Mesenchymal stem cell (in vitro differentiated cells and primary cell): Measurements from ENCODE around the gene TMEM231.
"Not testable (repeated sequence)": the region's sequence is repeated elsewhere in the genome, so short reads cannot be mapped to it uniquely, and the experiment has no call there.

Source experiments
- DNase-seq: peaks from one replicate; pipeline ENCODE4 v3.0.0-alpha.2; 2013
- H2AFZ ChIP-seq: one replicate; pipeline ENCODE4 v1.6.1; 2013; ENCODE audit warnings: low read depth, mild to moderate bottlenecking, control low read depth, inconsistent platforms, low read length, moderate library complexity
- H2AK5ac ChIP-seq: 2 replicates; pipeline ENCODE4 v1.6.1; 2013; ENCODE audit warnings: low read length, moderate library complexity, mild to moderate bottlenecking, inconsistent platforms; ENCODE audit not compliant: severe bottlenecking
- H2BK120ac ChIP-seq: one replicate; pipeline ENCODE4 v1.6.1; 2013; ENCODE audit warnings: low read depth, mild to moderate bottlenecking, inconsistent platforms, low read length, moderate library complexity
- H2BK12ac ChIP-seq, 2 experiments: one replicate each; pipeline ENCODE4 v1.6.1; 2013; ENCODE audit warnings: inconsistent platforms in 2 of 2, low read length in 2 of 2, mild to moderate bottlenecking in 2 of 2, moderate library complexity in 2 of 2, control low read depth in 1 of 2
- H2BK15ac ChIP-seq: one replicate; pipeline ENCODE4 v1.6.1; 2013; ENCODE audit warnings: mild to moderate bottlenecking, low read depth, inconsistent platforms; ENCODE audit not compliant: poor library complexity, severe bottlenecking
- H2BK5ac ChIP-seq: 2 replicates; pipeline ENCODE4 v1.6.1; 2013; ENCODE audit warnings: low read depth, mild to moderate bottlenecking, low read length, control low read depth, inconsistent platforms; ENCODE audit not compliant: poor library complexity, severe bottlenecking
- H3K14ac ChIP-seq, 2 experiments: one replicate each; pipeline ENCODE4 v1.6.1; 2013; ENCODE audit warnings: inconsistent platforms in 2 of 2, low read length in 2 of 2, control low read depth in 1 of 2, mild to moderate bottlenecking in 1 of 2, moderate library complexity in 1 of 2
- H3K18ac ChIP-seq, 2 experiments: one replicate each; pipeline ENCODE4 v1.6.1; 2013; ENCODE audit warnings: inconsistent platforms in 2 of 2, low read length in 2 of 2, control low read depth in 1 of 2, low read depth in 1 of 2, mild to moderate bottlenecking in 1 of 2
- H3K23ac ChIP-seq, 2 experiments: one replicate each; pipeline ENCODE4 v1.6.1; 2013; ENCODE audit warnings: inconsistent platforms in 2 of 2, low read length in 2 of 2, mild to moderate bottlenecking in 2 of 2, moderate library complexity in 2 of 2, control low read depth in 1 of 2
- H3K27ac ChIP-seq: 2 replicates; pipeline ENCODE4 v1.5.1; 2013; ENCODE audit warnings: mild to moderate bottlenecking, moderate library complexity, low read length, control low read depth, inconsistent platforms; ENCODE audit not compliant: poor library complexity, severe bottlenecking
- H3K27me3 ChIP-seq, 2 experiments: 2 replicates each; pipeline versions ENCODE4 v1.6.1 to v1.7.0; 2013; ENCODE audit warnings: low read length in 2 of 2, mild to moderate bottlenecking in 2 of 2, moderate library complexity in 2 of 2, control low read depth in 1 of 2, inconsistent platforms in 1 of 2; ENCODE audit not compliant: control insufficient read depth in 1 of 2, insufficient read depth in 1 of 2
- H3K36me3 ChIP-seq, 2 experiments: 2 replicates each; pipeline versions ENCODE4 v1.6.1 to v1.7.0; 2013; ENCODE audit warnings: low read length in 2 of 2, control low read depth in 1 of 2, inconsistent platforms in 1 of 2, low read depth in 1 of 2, mild to moderate bottlenecking in 1 of 2; ENCODE audit not compliant: insufficient read depth in 2 of 2, control insufficient read depth in 1 of 2
- H3K4ac ChIP-seq, 2 experiments: one replicate each; pipeline ENCODE4 v1.6.1; 2013; ENCODE audit warnings: inconsistent platforms in 2 of 2, low read length in 2 of 2, mild to moderate bottlenecking in 2 of 2, moderate library complexity in 2 of 2, control low read depth in 1 of 2, low read depth in 1 of 2
- H3K4me1 ChIP-seq: 2 replicates; pipeline ENCODE4 v1.6.1; 2013; ENCODE audit warnings: low read depth, low read length, control low read depth; ENCODE audit not compliant: control insufficient read depth, insufficient read depth
- H3K4me2 ChIP-seq: 2 replicates; pipeline ENCODE4 v1.6.1; 2013; ENCODE audit warnings: low read length, mild to moderate bottlenecking, inconsistent platforms; ENCODE audit not compliant: poor library complexity, severe bottlenecking
- H3K4me3 ChIP-seq, 2 experiments: 2 replicates each; pipeline versions ENCODE4 v1.5.1 to v1.7.0; 2013; ENCODE audit warnings: low read length in 2 of 2, mild to moderate bottlenecking in 2 of 2, control low read depth in 1 of 2, low read depth in 1 of 2; ENCODE audit not compliant: insufficient read depth in 1 of 2
- H3K79me1 ChIP-seq: replicated peaks from 2 replicates; pipeline ENCODE4 v1.6.1; 2013; ENCODE audit warnings: mild to moderate bottlenecking, control low read depth, low read length, inconsistent platforms; ENCODE audit not compliant: poor library complexity, severe bottlenecking
- H3K9ac ChIP-seq: 2 replicates; pipeline ENCODE4 v1.7.0; 2013; ENCODE audit warnings: mild to moderate bottlenecking, low read length, moderate library complexity
- H3K9me3 ChIP-seq: 2 replicates; pipeline ENCODE4 v1.7.0; 2013; ENCODE audit warnings: mild to moderate bottlenecking, low read length; ENCODE audit not compliant: control insufficient read depth
- H4K8ac ChIP-seq: one replicate; pipeline ENCODE4 v1.6.1; 2013; ENCODE audit warnings: inconsistent platforms, mild to moderate bottlenecking, low read length, moderate library complexity
- H4K91ac ChIP-seq: one replicate; pipeline ENCODE4 v1.6.1; 2013; ENCODE audit warnings: mild to moderate bottlenecking, low read length, inconsistent platforms
- WGBS: methylation state at CpG from one replicate; pipeline ENCODE4 v1.1.7; 2013; ENCODE audit warnings: mixed read lengths; 5-methylcytosine and 5-hydroxymethylcytosine counted together

Gene TMEM231

GRCh38 chr16:75502916-75503605, 53.0 kb downstream of the TMEM231 start:
- Histone ChIP-seq H3K36me3 (no peaks in the 10 kb centered on the region), H3K23ac (no peak overlapping the region), H4K91ac (no peak overlapping the region), H3K14ac (no peak overlapping the region), H2AK5ac (no peak overlapping the region), H3K4me1 (no peaks in the 10 kb centered on the region), H2AFZ (no peak overlapping the region), H4K8ac (no peak overlapping the region), H3K4ac (no peak overlapping the region), H3K27ac (no peak overlapping the region), H2BK15ac (no peak overlapping the region), H3K4me3 (no peak overlapping the region), H3K79me1 (no peaks in the 10 kb centered on the region), H2BK12ac (no peak overlapping the region), H3K27me3 (peaks cover 0 to 8% of the 10 kb centered on the region in 2 experiments), H3K18ac (no peak overlapping the region), H2BK5ac (no peak overlapping the region), H3K9ac (no peak overlapping the region), H3K4me2 (no peak overlapping the region), H2BK120ac (no peak overlapping the region), H3K9me3 (no peaks in the 10 kb centered on the region)
- WGBS = 94% methylated on average over 3 of the region's 4 CpGs
- no peak for DNase-seq

- not testable (repeated sequence) for H3K9me3 ChIP-seq, H3K18ac ChIP-seq, H3K27ac ChIP-seq
Observed at GRCh38 chr16:75501820-75502219, 54.2 kb downstream of the TMEM231 start.

GRCh38 chr16:75501359-75501758, 54.7 kb downstream of the TMEM231 start:
- Histone ChIP-seq H2BK12ac (no peak overlapping the region), H3K18ac (no peak overlapping the region), H4K91ac (no peak overlapping the region), H3K4me1 (no peaks in the 10 kb centered on the region), H3K9ac (peak overlapping the region; percentile 50), H3K79me1 (no peaks in the 10 kb centered on the region), H2AK5ac (no peak overlapping the region), H3K4me3 (no peak overlapping the region), H2BK15ac (no peak overlapping the region), H2AFZ (no peak overlapping the region), H3K36me3 (no peaks in the 10 kb centered on the region), H4K8ac (no peak overlapping the region), H3K4me2 (no peak overlapping the region), H2BK5ac (no peak overlapping the region), H3K9me3 (no peaks in the 10 kb centered on the region), H2BK120ac (no peak overlapping the region), H3K4ac (no peak overlapping the region), H3K14ac (no peak overlapping the region), H3K23ac (no peak overlapping the region), H3K27me3 (peaks cover 0 to 10% of the 10 kb centered on the region in 2 experiments), H3K27ac (no peak overlapping the region)
- no peak for DNase-seq
- 73% methylated on average over 3 of the region's 5 CpGs for WGBS

More at GRCh38 chr16:75501820-75502219, 54.2 kb downstream of the TMEM231 start:
- H3K14ac ChIP-seq, H2BK5ac ChIP-seq, H4K8ac ChIP-seq, H3K36me3 ChIP-seq, H4K91ac ChIP-seq, H2BK120ac ChIP-seq, H2BK12ac ChIP-seq, H3K79me1 ChIP-seq, H3K4me3 ChIP-seq, H3K23ac ChIP-seq, H2BK15ac ChIP-seq, H3K4me2 ChIP-seq, H2AK5ac ChIP-seq, H2AFZ ChIP-seq, H3K4me1 ChIP-seq, H3K4ac ChIP-seq: not testable (repeated sequence)
- peak overlapping the region; percentile 50 for H3K9ac ChIP-seq
- WGBS = 60% methylated on average over 3 of the region's 6 CpGs
- peak; percentile 67 for DNase-seq
- H3K27me3 ChIP-seq = peaks cover 0 to 10% of the 10 kb centered on the region in 2 experiments

- not testable (repeated sequence) for H2BK5ac ChIP-seq, H3K14ac ChIP-seq, H3K4ac ChIP-seq, H3K4me1 ChIP-seq, H3K36me3 ChIP-seq, H2AK5ac ChIP-seq, H2AFZ ChIP-seq, H2BK12ac ChIP-seq, H3K9me3 ChIP-seq, DNase-seq, H4K91ac ChIP-seq, H3K23ac ChIP-seq, H3K4me3 ChIP-seq, H3K18ac ChIP-seq, H4K8ac ChIP-seq, H2BK120ac ChIP-seq, H2BK15ac ChIP-seq, H3K79me1 ChIP-seq, H3K9ac ChIP-seq, H3K27ac ChIP-seq, H3K4me2 ChIP-seq
- H3K27me3 ChIP-seq = peaks cover 19 to 28% of the 10 kb centered on the region in 2 experiments
- 63% methylated on average over 2 of the region's 13 CpGs for WGBS
Observed at GRCh38 chr16:75498605-75499322, 57.3 kb downstream of the TMEM231 start.
